Measurements from ENCODE around the gene IGIP.
A peak's percentile ranks its signal among the peaks of the same experiment; 100 is the strongest.
"Not testable (repeated sequence)": the region's sequence is repeated elsewhere in the genome, so short reads cannot be mapped to it uniquely, and the experiment has no call there.

The IGIP gene

GRCh38 chr5:140141241-140141640 lies 15.5 kb downstream of the IGIP start:
- DNase-seq (ENCODE audit: low read depth): no peak

GRCh38 chr5:140142246-140142645 lies 16.5 kb downstream of the IGIP start:
- DNase-seq (ENCODE audit: low read depth): no peak

GRCh38 chr5:140142856-140143255 lies 17.1 kb downstream of the IGIP start:
- DNase-seq (ENCODE audit: low read depth): no peak

- no peak for DNase-seq (ENCODE audit: low read depth)
Measured at GRCh38 chr5:140143521-140144258, 18.0 kb downstream of the IGIP start.

GRCh38 chr5:140145256-140145655 lies 19.5 kb downstream of the IGIP start:
- no peak for DNase-seq (ENCODE audit: low read depth)

GRCh38 chr5:140145818-140146522 lies 20.2 kb downstream of the IGIP start:
- DNase-seq (ENCODE audit: low read depth): no peak

- no peak for DNase-seq (ENCODE audit: low read depth)
Measured at GRCh38 chr5:140146523-140146842, 20.7 kb downstream of the IGIP start.

- no peak for DNase-seq (ENCODE audit: low read depth)
Measured at GRCh38 chr5:140147460-140147859, 21.7 kb downstream of the IGIP start.

- no peak for DNase-seq (ENCODE audit: low read depth)
Measured at GRCh38 chr5:140148508-140148907, 22.8 kb downstream of the IGIP start.

- no peak for DNase-seq (ENCODE audit: low read depth)
Measured at GRCh38 chr5:140150201-140150600, 24.5 kb downstream of the IGIP start.

- no peak for DNase-seq (ENCODE audit: low read depth)
Measured at GRCh38 chr5:140151144-140152021, 25.6 kb downstream of the IGIP start.

GRCh38 chr5:140152022-140152999 lies 26.6 kb downstream of the IGIP start:
- no peak for DNase-seq (ENCODE audit: low read depth)

- no peak for DNase-seq (ENCODE audit: low read depth)
Measured at GRCh38 chr5:140153255-140153654, 27.5 kb downstream of the IGIP start.

GRCh38 chr5:140153905-140154304 lies 28.2 kb downstream of the IGIP start:
- no peak for DNase-seq (ENCODE audit: low read depth)

- not testable (repeated sequence) for DNase-seq (ENCODE audit: low read depth)
Measured at GRCh38 chr5:140154710-140155381, 29.1 kb downstream of the IGIP start.

- peak; percentile 80 for DNase-seq (ENCODE audit: low read depth)
Measured at GRCh38 chr5:140157032-140157781, 31.5 kb downstream of the IGIP start.

GRCh38 chr5:140159014-140159927 lies 33.5 kb downstream of the IGIP start:
- DNase-seq (ENCODE audit: low read depth): no peak

GRCh38 chr5:140162275-140162674 lies 36.5 kb downstream of the IGIP start:
- no peak for DNase-seq (ENCODE audit: low read depth)

GRCh38 chr5:140162781-140163180 lies 37.0 kb downstream of the IGIP start:
- no peak for DNase-seq (ENCODE audit: low read depth)
